Measurements from ENCODE around the gene IRGQ. TPM values are rescaled to one million over a fixed set of nuclear protein-coding genes. Genes with fewer than 3 reads are reported as not detected.

IRGQ gene
- total and polyA plus RNA-seq, 2 donors (not counting 3 experiments of a cell fraction or from before 2014, with no cell fraction given): 15.8 to 33.2 TPM

- no peak for TF ChIP-seq JUN (IDR thresholded peaks at IDR 0.05; ENCODE audit: borderline replicate concordance, insufficient read depth, insufficient read length, low read depth)
- no peak for TF ChIP-seq MYC (IDR thresholded peaks at IDR 0.05; ENCODE audit: low read depth, low read length)
- no peak for TF ChIP-seq POLR2AphosphoS5 (IDR thresholded peaks at IDR 0.05; ENCODE audit: insufficient read depth, low read depth, low read length)
- TF ChIP-seq, protein P1, sequence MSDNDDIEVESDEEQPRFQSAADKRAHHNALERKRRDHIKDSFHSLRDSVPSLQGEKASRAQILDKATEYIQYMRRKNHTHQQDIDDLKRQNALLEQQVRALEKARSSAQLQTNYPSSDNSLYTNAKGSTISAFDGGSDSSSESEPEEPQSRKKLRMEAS (IDR thresholded peaks at IDR 0.05; ENCODE audit: insufficient read depth, insufficient read length): no peak
- TF ChIP-seq CTCF (IDR thresholded peaks at IDR 0.05; ENCODE audit: extremely low read depth in 1 of 2, insufficient read depth in 1 of 2, low read depth in 1 of 2, low read length in 2 of 2): no peak
- TF ChIP-seq FOS (IDR thresholded peaks at IDR 0.05; ENCODE audit: borderline replicate concordance, insufficient read depth, low read length): no peak
- TF ChIP-seq POLR2A (IDR thresholded peaks at IDR 0.05; ENCODE audit: low read depth, low read length): no peak
- TF ChIP-seq EZH2 (IDR thresholded peaks at IDR 0.05; ENCODE audit: borderline replicate concordance, low read depth, low read length, severe bottlenecking): no peak
- TF ChIP-seq GATA2 (IDR thresholded peaks at IDR 0.05; ENCODE audit: insufficient read depth, insufficient read length, low read depth, low read length): no peak
- H3K4me1 ChIP-seq (ENCODE audit: control insufficient read depth, extremely low read depth, insufficient read depth, low read length): peaks cover 7% of the 10 kb centered on the region
- H3K9me1 ChIP-seq (replicated peaks; ENCODE audit: control insufficient read depth, extremely low read depth, insufficient read depth, low read length): no peaks in the 10 kb centered on the region
- DNase-seq (ENCODE audit: low read depth, low spot score) (no peak), FAIRE-seq (no peak)
- peaks cover 13 to 16% of the 10 kb centered on the region in 2 experiments for H3K27me3 ChIP-seq (ENCODE audit: control insufficient read depth in 2 of 2, insufficient read depth in 2 of 2, low read length in 2 of 2)
- no peaks in the 10 kb centered on the region for H3K9me3 ChIP-seq (replicated peaks; ENCODE audit: control insufficient read depth, insufficient read depth, low read length)
- CTCF ChIA-PET: interaction anchor here (1.2 kb wide), 1 partner anchor 19 kb away, joined by 4 read pairs; no protein-coding TSS in a partner anchor
- no peak overlapping the region for H2AFZ ChIP-seq (ENCODE audit: low read depth, low read length)
- H3K79me2 ChIP-seq (ENCODE audit: control insufficient read depth, insufficient read depth, low read length): no peaks in the 10 kb centered on the region
- no peak overlapping the region for H3K4me3 ChIP-seq (replicated peaks in 1 of 3; ENCODE audit: insufficient read depth in 1 of 3, low read depth in 1 of 3, low read length in 3 of 3)
- H3K4me2 ChIP-seq (ENCODE audit: insufficient read depth, low read length): no peak overlapping the region
- no peak overlapping the region for H3K9ac ChIP-seq (replicated peaks; ENCODE audit: extremely low read depth, insufficient read depth, low read length)
- H3K36me3 ChIP-seq (ENCODE audit: control insufficient read depth in 2 of 2, extremely low read depth in 1 of 2, insufficient read depth in 2 of 2, low read length in 2 of 2): no peaks in the 10 kb centered on the region
- BruUV-seq (replicated peaks): no TSS peak
- intact Hi-C loops (cut with micrococcal nuclease) (no loop called here), dilution Hi-C loops (cut with MboI; ENCODE audit: extremely low pct_ligation_motif_present, low sequenced_read_pairs) (no loop called here)
- H3K27ac ChIP-seq (ENCODE audit: insufficient read depth, low read depth, low read length): no peak overlapping the region
- no peaks in the 10 kb centered on the region for H4K20me1 ChIP-seq (replicated peaks; ENCODE audit: control insufficient read depth, extremely low read depth, insufficient read depth, low read length)
- POLR2A ChIA-PET: no interaction called here
These were observed 47.4 kb upstream of the IRGQ start for GRCh38 chr19:43643326-43643725.
